Left ventricle myocardium inferior (tissue), 1 donor: ENCODE results near the gene KRTAP4-2. TPM values are rescaled to one million over a fixed set of nuclear protein-coding genes. Genes with fewer than 3 reads are reported as not detected.

Experiments
- DNase-seq: peaks from one replicate; pipeline ENCODE4 v3.0.0-alpha.2; 2020
- H3K27ac ChIP-seq: fragments of 200-600 bp; replicated peaks from 2 replicates; pipeline ENCODE4 v1.8.0; 2021
- H3K27me3 ChIP-seq: fragments of 200-600 bp; 2 replicates; pipeline ENCODE4 v1.8.0; 2021; ENCODE audit warnings: low read depth
- H3K36me3 ChIP-seq: fragments of 200-600 bp; 2 replicates; pipeline ENCODE4 v1.8.0; 2021
- H3K4me1 ChIP-seq: fragments of 200-600 bp; 2 replicates; pipeline ENCODE4 v1.8.0; 2021
- H3K4me3 ChIP-seq: fragments of 200-600 bp; 2 replicates; pipeline ENCODE4 v1.8.0; 2021; ENCODE audit warnings: mild to moderate bottlenecking, moderate library complexity
- H3K9me3 ChIP-seq: fragments of 200-600 bp; replicated peaks from 2 replicates; pipeline ENCODE4 v1.8.0; 2021
- CTCF ChIP-seq: fragments of 200-600 bp; IDR thresholded peaks from 2 replicates; pipeline ENCODE4 v1.8.0; 2021; ENCODE audit warnings: antibody characterized with exemption, mild to moderate bottlenecking, borderline replicate concordance
- intact Hi-C: fragments of 100-400 bp; cut with micrococcal nuclease; formaldehyde crosslinking; loops from one replicate; pipeline ENCODE4 v1.11.0; 2022
- total RNA-seq: library from RNA; stranded (reverse); fragmentation: NEBNext Ultra II Directional; extraction: Animal tissue kit (Norgen Biotek cat#: 25700); gene quantifications from one replicate; pipeline ENCODE4 v1.2.1, GENCODE V29; 2021
- donor health status: DM: no; HTN: yes; CAD: no; lungs with severe emphysema.

The KRTAP4-2 gene
- total RNA-seq, 1 donor from 2014 or later, result not detected

DNA sequence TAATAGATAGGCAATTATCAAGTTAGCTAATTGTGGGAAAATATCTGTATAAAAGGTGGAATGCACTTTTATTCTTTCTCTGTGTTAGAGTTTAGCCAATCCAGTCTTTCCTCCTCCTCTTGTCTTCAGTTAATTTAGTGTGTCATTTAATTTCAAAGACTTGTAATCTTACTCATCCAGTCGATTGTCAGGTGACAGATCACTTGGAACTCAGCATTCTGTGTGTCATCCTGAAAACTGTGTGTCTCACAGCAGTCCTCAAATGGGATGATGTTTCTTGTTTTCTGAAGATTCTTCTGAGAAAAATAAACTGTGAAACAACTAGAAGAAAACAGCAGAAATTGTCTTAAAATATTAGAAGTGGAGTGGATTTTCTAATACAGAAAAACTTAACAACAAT is 7.0 kb upstream of the KRTAP4-2 start:
- no peak overlapping the region for H3K4me3 ChIP-seq
- DNase-seq, result no peak
- intact Hi-C loops, result no loop called here
- H3K36me3 ChIP-seq, result no peaks in the 10 kb centered on the region
- no peaks in the 10 kb centered on the region for H3K4me1 ChIP-seq
- H3K27me3 ChIP-seq, result peaks cover 61% of the 10 kb centered on the region
- no peak for TF ChIP-seq CTCF
- H3K9me3 ChIP-seq, result no peaks in the 10 kb centered on the region
- H3K27ac ChIP-seq, result no peak overlapping the region

DNA sequence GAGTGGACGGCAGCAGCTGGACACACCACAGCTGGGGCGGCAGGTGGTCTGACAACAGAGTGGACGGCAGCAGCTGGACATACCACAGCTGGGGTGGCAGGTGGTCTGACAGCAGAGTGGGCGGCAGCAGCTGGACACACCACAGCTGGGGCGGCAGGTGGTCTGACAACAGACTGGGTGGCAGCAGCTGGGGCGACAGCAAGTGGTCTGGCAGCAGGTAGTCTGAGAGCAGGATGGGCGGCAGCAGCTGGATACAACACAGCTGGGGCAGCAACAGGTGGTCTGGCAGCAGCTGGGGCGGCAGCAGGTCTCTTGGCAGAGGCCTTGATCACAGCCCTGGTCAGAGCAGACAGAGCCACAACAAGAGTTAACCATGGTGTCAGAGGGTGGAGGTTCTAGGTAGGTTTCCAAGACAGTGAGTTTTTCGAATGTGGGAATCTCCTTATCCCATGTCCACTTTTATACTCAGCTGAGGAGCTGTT is 6.5 kb upstream of the KRTAP4-2 start, which contains the start of gene KRTAP4-1:
Gene KRTAP4-1, minus strand, starts transcription at position 432 of the 482 bp plus-strand sequence. Its CDS starts 57 bp downstream, at position 375.
- H3K9me3 ChIP-seq, result no peaks in the 10 kb centered on the region
- H3K36me3 ChIP-seq, result no peaks in the 10 kb centered on the region
- peaks cover 59% of the 10 kb centered on the region for H3K27me3 ChIP-seq
- no peak for DNase-seq
- H3K4me1 ChIP-seq, result no peaks in the 10 kb centered on the region
- intact Hi-C loops, result no loop called here
- H3K27ac ChIP-seq, result no peak within 1 kb of the TSS
- no peak for TF ChIP-seq CTCF
- H3K4me3 ChIP-seq, result no peak within 1 kb of the TSS

- H3K27me3 ChIP-seq, result peaks cover 60% of the 10 kb centered on the region
- no peaks in the 10 kb centered on the region for H3K36me3 ChIP-seq
- H3K9me3 ChIP-seq, result no peaks in the 10 kb centered on the region
- H3K4me3 ChIP-seq, result no peak overlapping the region
- DNase-seq, result no peak
- no peaks in the 10 kb centered on the region for H3K4me1 ChIP-seq
- intact Hi-C loops, result no loop called here
- TF ChIP-seq CTCF, result no peak
- H3K27ac ChIP-seq, result no peak overlapping the region
Observed at GRCh38 chr17:41178843-41179616, 1.0 kb upstream of the KRTAP4-2 start.

DNA sequence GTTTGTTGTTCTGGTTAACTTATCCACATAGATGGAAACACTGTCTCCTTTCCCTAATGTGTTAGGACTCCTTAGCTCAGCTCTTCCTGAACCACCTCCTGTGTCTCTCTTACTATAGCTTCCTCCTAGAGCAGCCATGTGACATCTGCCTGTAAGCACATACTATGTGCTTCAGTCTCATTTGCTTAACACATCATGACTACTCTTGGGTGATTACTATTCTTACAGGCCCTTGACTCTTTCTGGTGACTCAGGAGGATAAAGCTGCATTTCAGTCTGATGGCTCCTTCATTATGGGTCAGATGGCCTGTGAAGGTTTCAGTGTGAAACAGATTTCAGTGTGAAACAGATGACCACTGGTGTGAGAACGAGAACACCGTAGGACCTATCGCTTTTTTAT is 320 bp upstream of the KRTAP4-2 start:
- no peaks in the 10 kb centered on the region for H3K9me3 ChIP-seq
- intact Hi-C loops, result no loop called here
- no peak for TF ChIP-seq CTCF
- no peaks in the 10 kb centered on the region for H3K36me3 ChIP-seq
- H3K27ac ChIP-seq, result no peak overlapping the region
- no peak overlapping the region for H3K4me3 ChIP-seq
- no peaks in the 10 kb centered on the region for H3K4me1 ChIP-seq
- H3K27me3 ChIP-seq, result peaks cover 63% of the 10 kb centered on the region
- no peak for DNase-seq

DNA sequence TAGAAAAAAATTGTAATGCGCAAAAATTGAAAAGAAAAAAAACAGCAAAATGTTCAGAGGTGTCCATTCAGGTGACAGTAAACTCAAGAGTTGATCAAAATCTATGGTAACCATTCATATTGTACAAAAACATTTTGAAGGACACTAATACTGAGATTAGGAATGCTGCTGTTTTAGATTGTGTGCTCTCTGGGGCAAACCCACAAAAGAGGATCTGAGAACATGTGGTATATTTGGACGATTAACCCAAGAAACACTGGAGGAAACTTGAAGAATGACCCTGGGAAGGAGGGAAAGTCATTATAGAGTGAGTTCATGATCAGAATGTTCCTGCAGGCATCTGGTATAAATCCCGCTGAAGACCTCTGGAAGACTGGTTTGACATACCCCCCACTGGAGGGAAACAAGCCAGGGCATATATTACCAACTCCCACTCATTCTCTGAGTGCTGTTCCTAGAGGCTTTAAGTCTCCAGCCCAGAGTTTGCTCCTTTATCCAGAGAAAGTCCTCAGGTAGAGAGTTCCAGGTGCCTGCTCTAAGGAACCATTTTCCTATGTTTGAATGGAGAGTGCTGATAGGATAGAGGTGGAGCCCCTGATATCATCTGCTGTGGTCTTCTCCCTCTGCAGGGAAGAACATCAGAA is 1.2 kb downstream of the KRTAP4-2 start:
- no peak for TF ChIP-seq CTCF
- Histone ChIP-seq H3K9me3 (no peaks in the 10 kb centered on the region), H3K27me3 (peaks cover 55% of the 10 kb centered on the region), H3K36me3 (no peaks in the 10 kb centered on the region), H3K4me1 (no peaks in the 10 kb centered on the region), H3K27ac (no peak overlapping the region), H3K4me3 (no peak overlapping the region)
- no peak for DNase-seq
- intact Hi-C loops, result no loop called here
